Ishikawa (cell line): ENCODE results near the gene TIAM2.

ENCODE experiments used
- EP300 ChIP-seq: IDR thresholded peaks from 2 replicates; pipeline ENCODE4 v1.6.1; 2012; ENCODE audit warnings: borderline replicate concordance
- FOXM1 ChIP-seq: IDR thresholded peaks from 2 replicates; pipeline ENCODE4 v1.6.1; 2012; ENCODE audit warnings: low read depth, borderline replicate concordance
- MAX ChIP-seq: IDR thresholded peaks from 2 replicates; pipeline ENCODE4 v1.6.1; 2012
- REST ChIP-seq: IDR thresholded peaks from 2 replicates; pipeline ENCODE4 v1.6.1; 2012; ENCODE audit warnings: low read depth, mild to moderate bottlenecking
- YY1 ChIP-seq: IDR thresholded peaks from 2 replicates; pipeline ENCODE4 v1.6.1; 2012; ENCODE audit warnings: low read depth

- TF ChIP-seq EP300 (no peak), MAX (no peak), YY1 (no peak), FOXM1 (no peak), REST (no peak)
Observed at GRCh38 chr6:155024391-155025027, 29.4 kb downstream of the TIAM2 start.
